Activated CD8-positive, alpha-beta memory T cell treated with anti-CD3 and anti-CD28 coated beads, Interleukin-2, amount 50 U/mL, for 24 hours (primary cell): ENCODE measurements around the gene RUFY2.
A peak's percentile ranks its signal among the peaks of the same experiment; 100 is the strongest.

Experiments used
- DNase-seq: peaks from one replicate; pipeline ENCODE4 v3.0.0-alpha.2; 2020; ENCODE audit errors: extremely low read depth

The RUFY2 gene

DNA sequence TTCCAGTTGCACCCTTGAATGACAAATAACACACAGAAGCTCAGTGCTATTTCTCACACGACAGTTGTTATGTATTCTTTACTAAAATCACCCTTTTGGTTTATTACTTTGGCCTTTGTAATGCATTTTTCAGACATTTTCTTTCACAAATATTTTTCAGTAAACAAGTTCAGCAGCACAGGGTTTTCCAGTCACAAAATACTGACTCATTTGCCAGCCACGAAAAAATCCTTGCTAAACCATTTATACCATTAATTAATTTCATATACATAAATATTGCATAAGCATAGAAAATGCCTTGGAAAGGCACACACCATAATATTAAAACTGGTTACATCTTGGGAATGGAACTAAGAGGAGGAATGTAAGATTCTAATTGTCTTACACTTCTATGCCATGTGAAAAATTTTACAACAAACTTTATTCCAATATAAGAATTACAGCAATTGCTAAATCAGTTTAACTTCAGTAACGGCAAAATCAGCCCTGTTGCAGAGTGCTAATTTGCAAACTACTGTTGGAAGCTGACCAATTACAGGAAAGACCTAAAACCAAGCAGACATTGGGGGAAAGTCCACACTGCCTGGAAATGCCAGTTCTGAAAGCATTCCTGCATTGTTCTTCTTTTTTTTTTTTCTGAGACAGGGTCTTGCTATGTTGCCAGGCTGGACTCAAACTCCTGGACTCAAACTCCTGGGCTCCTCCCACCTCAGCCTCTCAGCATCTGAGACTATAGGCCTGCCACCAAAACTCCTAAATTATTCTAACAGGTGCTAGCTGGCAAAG is 42.8 kb downstream of the RUFY2 start:
- no peak for DNase-seq

DNA sequence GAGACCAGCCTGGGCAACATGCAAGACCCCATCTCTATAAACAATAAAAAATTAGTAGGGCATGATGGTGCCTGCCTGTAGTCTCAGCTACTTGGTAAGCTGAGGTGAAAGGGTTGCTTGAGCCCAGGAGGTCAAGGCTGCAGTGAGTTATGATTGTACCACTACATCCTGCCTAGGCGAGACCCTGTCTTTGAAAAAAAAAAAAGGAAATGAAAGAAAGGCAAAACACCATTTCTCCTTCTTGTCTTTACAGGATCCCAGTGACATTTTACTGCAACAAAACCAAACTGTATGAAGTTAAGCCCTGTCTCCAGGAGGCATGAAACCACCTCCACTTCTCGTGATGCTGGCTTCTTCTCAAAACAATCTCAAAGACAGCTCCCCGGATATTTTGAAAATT is 44.5 kb downstream of the RUFY2 start:
- DNase-seq = no peak

DNA sequence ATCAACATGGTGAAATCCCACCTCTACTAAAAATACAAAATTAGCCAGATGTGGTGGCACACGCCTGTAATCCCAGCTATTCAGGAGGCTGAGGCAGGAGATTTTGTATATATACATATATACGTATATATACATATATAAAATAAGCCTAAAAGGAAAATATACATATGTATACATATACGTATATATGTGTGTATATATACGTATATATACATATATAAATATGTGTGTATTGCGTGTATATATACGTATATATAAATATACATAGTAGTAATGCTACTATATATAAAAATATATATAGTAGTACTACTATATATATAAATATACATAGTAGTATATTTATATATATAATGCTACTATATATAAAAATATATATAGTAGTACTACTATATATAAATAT is 47.9 kb downstream of the RUFY2 start:
- no peak for DNase-seq

DNA sequence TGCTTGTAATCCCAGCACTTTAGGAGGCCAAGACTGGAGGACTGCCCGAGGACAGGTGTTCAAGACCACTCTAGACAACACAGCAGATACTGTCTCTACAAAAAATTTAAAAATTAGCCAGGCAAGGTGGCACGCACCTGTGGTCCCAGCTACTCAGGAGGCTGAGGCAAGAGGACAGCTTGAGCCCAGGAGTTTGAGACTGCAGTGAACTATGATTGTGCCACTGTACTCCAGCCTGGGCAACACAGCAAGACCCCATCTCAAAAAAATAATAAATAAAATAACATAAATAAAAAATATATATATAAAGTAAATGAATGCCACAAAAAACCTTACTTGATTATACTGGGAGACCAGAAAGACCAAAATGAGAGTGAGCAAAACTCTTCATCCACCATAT is 53.5 kb downstream of the RUFY2 start:
- DNase-seq = no peak

DNA sequence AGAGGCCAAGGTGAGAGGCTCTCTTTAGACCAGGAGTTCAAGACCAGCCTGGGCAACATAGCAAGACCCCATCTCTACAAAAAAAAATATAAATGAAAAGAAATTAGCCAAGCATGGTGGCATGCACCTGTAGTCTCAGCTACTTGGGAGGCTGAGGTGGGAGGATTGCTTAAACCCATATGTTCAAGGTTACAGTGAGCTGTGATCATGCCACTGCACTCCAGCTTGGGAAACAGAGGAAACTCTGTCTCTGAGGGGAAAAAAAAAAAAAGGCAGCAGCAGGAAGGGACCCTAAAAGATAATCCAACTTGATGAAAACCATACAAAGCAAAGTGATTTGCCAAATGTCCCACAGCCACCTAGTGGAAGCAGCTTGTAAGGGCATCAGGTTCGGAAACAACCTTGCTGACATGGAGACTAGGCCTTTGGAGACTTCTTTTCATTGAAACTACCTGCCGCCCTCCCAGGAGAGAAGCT is 58.8 kb downstream of the RUFY2 start:
- DNase-seq = no peak

DNA sequence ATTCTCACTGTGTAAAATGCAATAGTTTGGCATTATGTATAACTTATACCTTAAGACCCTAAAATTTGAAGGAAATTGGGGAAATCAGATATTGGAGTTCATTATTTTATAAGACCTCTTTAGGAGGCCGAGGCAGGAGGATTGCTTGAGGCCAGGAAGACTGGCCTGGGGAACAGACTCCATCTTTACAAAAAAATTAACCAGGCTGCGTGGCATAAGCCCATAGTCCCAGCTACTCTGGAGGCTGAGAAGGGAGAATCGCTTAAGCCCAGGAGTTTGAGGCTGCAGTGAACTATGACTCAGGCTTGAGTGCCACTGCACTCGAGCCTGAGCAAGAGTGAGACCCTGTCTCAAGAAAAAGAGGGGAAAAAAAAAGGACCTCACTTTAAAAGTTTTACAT is 60.3 kb downstream of the RUFY2 start:
- DNase-seq = no peak

DNA sequence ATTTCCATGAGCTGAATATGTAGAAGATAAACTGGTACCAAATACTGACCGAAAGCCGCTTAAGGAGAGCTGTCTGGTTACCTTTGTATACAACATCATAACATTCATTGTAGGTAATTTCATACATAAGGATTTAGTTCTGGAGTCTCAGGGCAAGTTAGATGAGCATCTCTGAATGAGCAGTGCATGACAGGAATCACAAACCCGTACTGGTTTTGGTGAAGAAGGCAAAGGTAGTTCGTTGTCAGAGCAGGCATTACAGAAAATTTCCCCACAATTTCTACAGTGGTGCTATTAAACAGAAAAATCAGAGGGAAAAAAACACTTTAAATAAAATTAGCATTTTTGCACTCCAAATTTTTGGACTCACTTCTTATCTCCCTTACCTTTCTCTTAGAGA is 61.5 kb downstream of the RUFY2 start:
- DNase-seq = no peak

DNA sequence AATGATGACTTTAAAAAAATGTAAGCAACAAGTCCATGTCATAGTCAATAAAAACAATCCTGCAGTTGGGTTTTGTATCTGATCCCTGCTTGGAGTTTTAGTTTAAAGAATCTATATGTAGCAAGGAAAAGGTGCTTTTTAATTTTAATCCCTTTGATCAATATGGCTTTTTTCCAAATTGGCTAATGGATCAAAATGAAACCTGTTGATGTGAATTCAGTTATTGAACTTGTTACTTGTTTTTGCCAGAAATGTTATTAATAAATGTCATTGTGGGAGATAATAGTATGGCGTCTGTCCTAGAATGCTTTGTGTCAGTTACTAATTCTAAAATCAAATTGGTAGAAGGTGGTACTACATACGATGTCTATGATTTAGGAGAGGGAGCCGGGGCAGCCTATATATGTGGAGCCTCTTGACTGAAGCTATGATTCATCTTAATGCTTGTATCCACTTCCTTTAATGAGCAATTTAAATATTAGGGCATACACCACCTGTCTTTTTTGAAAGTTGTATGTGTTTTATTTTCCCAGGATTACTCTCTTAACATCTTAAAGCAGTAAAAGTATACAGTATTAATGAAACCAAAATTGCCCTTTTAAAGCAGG is 64.1 kb downstream of the RUFY2 start:
- no peak for DNase-seq

DNA sequence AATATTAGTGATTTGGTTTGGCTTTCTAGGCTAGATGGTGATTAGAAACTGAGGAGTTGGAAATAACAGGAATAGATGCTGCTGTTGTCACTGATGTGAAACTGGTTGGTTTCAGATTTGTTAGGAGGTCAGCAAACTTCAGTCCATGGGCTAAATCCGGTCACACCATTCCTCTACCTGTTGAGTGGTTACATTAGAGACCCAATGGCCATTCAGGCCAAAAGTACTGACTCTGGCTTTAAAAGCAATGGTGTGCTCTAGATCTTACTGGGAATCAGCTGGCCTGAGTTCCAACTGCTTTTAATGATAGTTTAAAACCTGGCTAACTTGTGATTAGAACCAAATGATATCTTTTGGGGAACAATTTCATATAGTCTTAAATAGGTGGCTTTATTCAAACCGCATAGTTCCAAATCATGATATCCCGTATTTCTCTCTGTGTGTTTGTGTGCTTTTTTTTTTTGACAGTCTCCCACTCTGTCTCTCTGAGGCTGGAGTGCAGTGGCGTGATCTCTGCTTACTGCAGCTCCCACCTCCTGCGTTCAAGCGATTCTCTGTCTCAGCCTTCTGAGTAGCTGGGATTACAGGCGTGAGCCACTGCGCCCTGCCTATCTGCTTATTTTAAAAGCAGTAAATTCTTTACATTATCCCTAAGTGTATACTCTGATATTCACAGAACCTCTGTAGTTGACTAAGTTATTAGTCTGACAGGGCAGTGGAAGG is 66.6 kb downstream of the RUFY2 start:
- DNase-seq = no peak

DNA sequence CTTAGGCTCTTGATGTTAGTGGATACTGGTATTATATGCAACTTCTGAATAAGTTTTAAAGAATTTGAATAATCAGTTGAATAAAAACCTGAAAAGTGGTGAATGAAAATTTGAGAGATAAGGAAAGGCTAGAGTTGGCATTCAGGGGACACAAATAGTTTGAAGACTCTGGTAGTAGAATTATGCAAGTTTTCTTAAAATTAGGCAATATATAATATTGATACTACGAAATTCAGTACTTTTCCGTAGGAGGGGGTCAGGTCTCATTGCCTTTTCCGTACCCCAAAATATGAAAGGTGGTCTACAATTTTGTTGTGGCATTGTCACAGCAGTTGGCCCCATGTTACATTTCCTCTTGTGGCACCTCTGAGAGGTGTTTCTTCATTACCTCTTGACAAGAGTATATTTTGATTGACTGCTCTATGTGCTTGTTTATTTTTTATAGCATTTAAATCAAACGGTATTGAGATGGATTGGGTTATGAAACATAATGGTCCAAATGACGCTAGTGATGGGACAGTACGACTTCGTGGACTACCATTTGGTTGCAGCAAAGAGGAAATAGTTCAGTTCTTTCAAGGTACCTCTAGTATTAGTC is 70.2 kb downstream of the RUFY2 start:
- no peak for DNase-seq

DNA sequence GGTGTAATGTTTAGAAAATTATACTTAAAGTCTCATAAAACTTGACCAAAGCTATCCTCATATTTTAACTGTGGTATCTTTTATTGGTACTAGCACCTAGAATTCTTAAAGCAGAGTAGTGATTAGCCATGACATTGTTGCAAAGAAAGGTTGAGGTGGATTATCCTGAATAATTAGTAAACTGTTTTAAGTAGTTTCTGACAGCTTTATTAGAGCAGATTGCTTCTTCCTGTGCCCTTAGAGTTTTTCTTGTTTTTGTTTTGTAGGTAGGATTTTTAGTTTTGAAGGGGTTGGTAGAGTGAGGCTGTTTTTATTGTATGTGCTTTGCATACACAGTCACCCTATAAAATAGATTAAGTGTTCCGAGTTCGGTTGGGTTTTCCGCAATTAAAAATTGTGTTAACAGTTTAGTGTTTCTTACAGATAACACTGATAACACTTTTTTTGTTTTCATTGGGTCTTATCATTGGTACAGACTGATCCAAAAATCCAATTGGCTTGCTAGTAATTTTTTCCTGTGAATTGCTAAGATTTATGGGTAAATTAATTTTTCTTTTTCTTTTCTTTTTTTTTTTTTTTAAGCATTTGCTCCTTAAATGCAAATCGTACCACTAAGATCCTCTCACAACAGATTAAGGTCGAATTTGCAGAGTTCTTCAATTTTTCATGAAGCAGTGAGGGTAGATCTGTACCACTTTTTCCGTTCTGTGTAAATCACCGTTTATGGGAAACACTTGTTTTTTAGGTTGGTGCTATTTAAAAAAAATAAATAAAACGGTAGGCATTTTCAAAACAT is 72.2 kb downstream of the RUFY2 start:
- DNase-seq = no peak

DNA sequence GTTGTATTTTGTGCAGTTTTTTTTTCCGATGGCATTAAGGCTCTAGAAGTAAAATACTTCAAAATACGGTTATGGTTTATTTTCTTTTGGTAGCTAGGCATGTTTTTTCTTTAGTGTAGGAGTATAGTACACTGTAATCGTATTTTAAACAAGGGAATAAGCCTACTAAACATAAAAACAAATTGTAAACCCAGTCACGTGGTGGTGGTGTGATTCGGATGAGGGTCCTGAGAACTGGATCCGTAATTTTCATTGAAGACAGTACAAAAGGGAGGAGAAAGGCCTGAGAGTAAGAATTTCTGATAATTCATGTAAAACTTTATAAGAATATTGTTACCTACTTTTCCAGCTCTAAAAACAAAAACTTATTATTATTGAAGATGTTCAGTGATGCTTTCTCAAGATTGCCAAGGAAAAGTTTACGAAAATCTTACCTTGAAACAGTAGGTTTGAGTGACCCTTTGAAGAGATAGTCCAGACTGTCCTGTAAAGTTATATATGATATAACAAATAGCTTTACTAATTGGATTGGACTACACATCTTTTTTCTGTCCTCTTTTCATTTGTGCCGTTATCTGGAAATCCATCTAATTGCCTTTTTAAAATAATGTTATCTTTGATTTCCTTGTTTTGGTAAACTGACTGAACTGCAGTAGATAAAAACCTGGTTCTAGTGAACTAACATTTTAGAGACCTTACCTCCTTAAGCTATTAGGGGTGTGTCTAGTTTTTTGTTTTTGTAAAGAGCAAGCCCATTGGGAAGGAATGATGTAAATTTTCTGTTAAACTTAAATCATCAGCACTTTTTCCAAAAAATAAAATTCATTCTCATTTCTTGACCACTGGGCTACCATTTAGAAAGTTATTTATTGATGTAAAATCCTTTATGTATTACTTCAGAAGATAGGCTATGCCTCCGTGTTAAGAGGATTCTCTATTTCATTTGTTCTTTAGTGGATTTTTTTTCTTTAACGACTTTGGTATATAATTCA is 73.3 kb downstream of the RUFY2 start:
- DNase-seq = no peak

DNA sequence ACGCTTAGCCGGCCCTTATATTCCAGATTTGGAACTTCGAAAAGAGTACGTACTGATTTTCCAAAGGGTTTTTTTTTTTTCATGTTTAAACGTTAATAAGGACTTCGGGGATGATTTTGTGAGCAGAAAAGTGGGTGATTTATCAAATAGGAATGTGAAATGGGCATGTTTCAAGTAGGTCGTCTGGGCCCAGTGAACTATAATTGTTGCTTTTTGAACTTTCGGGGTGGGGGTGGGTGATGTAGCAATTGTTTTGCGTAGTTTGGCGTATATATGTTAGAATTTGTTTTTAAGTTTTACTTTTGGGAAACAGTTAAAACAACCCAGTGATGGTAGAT is 74.0 kb downstream of the RUFY2 start:
- no peak for DNase-seq

DNA sequence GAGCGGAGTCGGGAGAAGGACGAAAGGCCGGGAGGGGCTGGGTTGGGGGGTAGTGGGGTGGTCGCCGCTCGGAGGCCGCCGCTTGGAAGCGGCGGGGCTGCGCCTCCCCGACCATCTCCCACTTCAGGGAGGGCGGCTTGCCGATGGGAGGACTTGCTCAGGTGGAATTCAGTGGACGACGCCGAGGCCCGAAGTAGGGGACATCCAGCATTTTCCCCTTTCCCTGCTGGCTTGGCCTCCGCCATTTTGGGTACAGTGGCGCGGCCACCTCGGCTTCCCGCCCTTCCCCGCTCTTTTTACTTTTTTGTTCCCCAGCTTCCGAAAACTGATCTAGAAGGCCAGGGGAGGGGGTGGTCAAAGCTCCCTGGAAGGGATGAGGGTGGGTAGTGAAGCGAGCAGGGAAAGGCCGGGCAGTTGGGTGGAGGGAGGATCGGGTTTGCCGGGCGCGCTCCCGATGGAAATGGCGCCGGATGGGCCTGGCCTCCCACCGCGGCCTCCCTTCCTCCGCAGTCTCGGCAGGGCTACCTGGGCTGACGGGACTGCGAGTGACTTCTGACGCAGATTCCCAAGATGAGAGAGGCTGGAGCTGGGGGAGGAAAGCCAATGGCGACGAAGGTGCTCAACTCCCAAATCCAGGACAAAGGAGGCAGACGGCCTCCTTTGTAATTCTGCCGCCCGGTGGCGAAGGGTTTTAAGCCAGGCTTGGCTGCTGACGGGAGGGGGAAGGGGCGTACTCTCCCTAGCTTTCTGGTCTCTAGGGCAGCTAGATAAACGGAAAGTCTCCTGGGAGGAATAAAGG is 74.6 kb downstream of the RUFY2 start, which contains the start of gene PBLD:
Gene PBLD, minus strand, starts transcription at position 670 of the 799 bp plus-strand sequence. CDS start 26,084 bp downstream, outside the sequence.
- no peak for DNase-seq

DNA sequence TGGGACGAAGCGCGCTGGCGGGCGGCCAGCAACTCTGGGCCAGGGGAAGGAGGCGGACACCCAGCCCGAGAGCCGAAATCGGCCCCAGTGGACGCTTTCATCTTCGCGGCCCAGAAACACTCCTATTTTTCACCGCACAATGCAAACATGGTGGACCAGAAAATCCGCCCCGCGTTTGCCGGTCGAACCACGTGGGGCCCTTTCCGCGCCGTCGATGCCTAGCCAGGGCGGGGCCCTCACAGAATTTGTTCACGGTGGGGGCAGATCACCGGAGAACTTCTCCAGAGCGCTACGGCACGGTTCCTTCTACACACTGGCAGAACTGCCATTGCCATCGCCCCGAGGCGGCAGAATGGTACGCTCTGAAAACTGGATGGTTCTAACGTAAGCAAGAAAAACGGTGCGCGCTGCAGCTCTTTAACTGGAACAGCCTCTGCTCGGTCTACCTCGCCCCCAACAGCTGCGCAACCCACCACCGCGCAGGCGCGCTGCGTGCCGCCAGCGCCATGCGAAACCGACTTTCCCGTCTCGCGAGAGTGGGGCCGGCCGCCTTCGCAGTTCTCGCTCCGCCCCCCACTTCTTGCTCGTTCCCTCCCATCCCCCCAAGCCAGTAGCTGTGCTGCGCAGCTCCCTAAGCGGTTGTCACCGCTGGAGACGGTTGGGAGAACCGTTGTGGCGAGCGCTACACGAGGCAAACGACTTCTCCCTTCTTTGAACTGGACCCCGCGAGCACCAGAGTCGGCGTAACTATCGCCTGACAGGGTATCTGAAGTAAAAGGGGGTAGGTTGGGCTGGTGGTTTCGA is 75.4 kb downstream of the RUFY2 start, which contains the start of gene HNRNPH3:
Gene HNRNPH3, plus strand, starts transcription at position 610 of the 804 bp plus-strand sequence. CDS start 5,158 bp downstream, outside the sequence.
- peak; percentile 95 for DNase-seq

DNA sequence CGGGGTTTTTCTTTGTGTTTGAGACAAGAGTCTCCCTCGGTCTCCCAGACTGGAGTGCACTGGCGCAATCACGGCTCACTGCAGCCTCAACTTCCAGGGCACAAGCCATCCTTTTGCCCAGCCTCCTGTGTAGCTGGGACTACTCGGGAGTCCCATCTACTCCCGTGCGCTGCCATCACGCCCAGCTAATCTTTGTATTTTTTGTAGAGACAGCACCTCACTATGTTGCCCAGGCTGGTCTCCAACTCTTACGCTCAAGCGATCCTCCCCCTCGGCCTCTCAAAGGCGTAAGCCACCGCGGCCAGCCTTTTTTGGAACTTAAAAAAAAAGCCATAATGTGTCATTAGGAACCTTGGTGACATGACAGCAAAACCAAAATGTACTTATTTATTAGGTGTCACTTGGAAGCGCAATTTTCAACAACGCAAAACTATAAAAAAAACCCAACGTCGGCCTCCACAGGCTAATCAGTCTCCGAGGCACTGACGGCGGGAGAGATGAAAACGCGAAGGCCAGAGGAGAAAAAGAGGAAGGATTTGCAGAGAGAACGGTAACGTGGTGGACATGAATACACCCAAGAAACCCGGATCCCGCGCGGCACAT is 76.1 kb downstream of the RUFY2 start:
- no peak for DNase-seq

DNA sequence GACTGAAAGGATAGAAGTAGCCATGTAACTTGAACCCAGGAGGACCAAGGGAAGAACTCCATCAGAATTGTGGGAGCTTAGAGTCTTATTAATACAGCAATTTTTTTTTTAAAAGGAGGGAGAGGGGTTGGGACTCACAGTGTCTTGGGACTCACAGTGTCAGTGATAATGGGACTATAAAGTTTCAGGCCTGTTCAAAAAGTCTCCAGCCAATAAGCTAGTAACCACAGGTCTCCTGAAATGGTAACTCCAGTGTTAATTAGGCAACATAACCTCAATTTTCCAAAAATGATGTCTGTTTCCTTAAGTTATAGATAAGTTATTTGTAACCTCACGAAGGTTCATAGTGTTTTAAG is 77.6 kb downstream of the RUFY2 start:
- DNase-seq = no peak
